Panc1 (cell line): Measurements from ENCODE around the gene FPGS. TPM values are rescaled to one million over a fixed set of nuclear protein-coding genes. Genes with fewer than 3 reads are reported as not detected.

ENCODE experiments used
- ATAC-seq: fragments of 200-7000 bp; cut with Tn5 transposase; 2 replicates; pipeline ENCODE4 v1.9.1; 2020; ENCODE audit warnings: mild to moderate bottlenecking, moderate library complexity
- BruUV-seq: library from RNA; stranded (reverse); fragments of 400-500 nt; replicated peaks from 2 replicates; lab custom pipeline; 2021; lab: Mats Ljungman, UMichigan
- CTCF ChIA-PET: fragments of 300-600 bp; sonication (Branson Sonifier 250); formaldehyde crosslinking; loops from one replicate; lab custom pipeline; 2022; ENCODE audit warnings: antibody characterized with exemption; lab: Charles Lee
- POLR2A ChIA-PET: fragments of 300-600 bp; sonication (Branson Sonifier 250); formaldehyde crosslinking; loops from one replicate; lab custom pipeline; 2022; ENCODE audit warnings: antibody characterized with exemption; lab: Charles Lee
- DNase-seq: peaks from one replicate; pipeline ENCODE4 v3.0.0-alpha.2; 2010; ENCODE audit warnings: low read depth, low spot score
- H3K27ac ChIP-seq: 2 replicates; pipeline ENCODE4 v1.5.1; 2011; ENCODE audit warnings: mild to moderate bottlenecking, low read length, inconsistent platforms
- H3K27me3 ChIP-seq: fragments of 200-500 bp; sonication (Bioruptor generic); 2 replicates; pipeline ENCODE4 v1.6.0; 2014; ENCODE audit warnings: low read length, inconsistent platforms; ENCODE audit not compliant: control insufficient read depth, insufficient read depth
- H3K36me3 ChIP-seq: fragments of 200-500 bp; sonication (Bioruptor generic); 2 replicates; pipeline ENCODE4 v1.5.1; 2014; ENCODE audit warnings: inconsistent platforms, mild to moderate bottlenecking, low read length, moderate library complexity; ENCODE audit not compliant: control insufficient read depth, insufficient read depth
- H3K4me1 ChIP-seq: 2 replicates; pipeline ENCODE4 v1.5.1; 2011; ENCODE audit warnings: inconsistent platforms, mild to moderate bottlenecking, low read length, moderate library complexity; ENCODE audit not compliant: control insufficient read depth, insufficient read depth
- H3K4me3 ChIP-seq, 2 experiments: 2 replicates each; pipeline ENCODE4 v1.5.1; 2011 to 2012; ENCODE audit warnings: low read depth in 2 of 2, low read length in 2 of 2, mild to moderate bottlenecking in 2 of 2, inconsistent platforms in 1 of 2, moderate library complexity in 1 of 2
- H3K9me3 ChIP-seq: fragments of 200-500 bp; sonication (Bioruptor generic); 2 replicates; pipeline ENCODE4 v1.5.1; 2014; ENCODE audit warnings: low read depth, mild to moderate bottlenecking, inconsistent platforms, low read length, moderate library complexity; ENCODE audit not compliant: control insufficient read depth, insufficient read depth
- POLR2AphosphoS5 ChIP-seq: IDR thresholded peaks from 2 replicates; pipeline ENCODE4 v1.6.1; 2012; ENCODE audit warnings: mild to moderate bottlenecking, low read depth, low read length, moderate library complexity
- SIN3A ChIP-seq: IDR thresholded peaks from 2 replicates; pipeline ENCODE4 v1.6.1; 2012; ENCODE audit warnings: low read depth, mild to moderate bottlenecking, low read length, moderate library complexity, borderline replicate concordance; ENCODE audit not compliant: insufficient read depth
- TCF7L2 ChIP-seq: IDR thresholded peaks from 2 replicates; pipeline ENCODE4 v1.6.1; 2011; ENCODE audit warnings: mild to moderate bottlenecking, low read depth, low read length, inconsistent platforms
- in situ Hi-C: cut with HindIII; loops from 2 replicates; pipeline ENCODE4 v1.10.0; 2016; ENCODE audit warnings: low sequenced_read_pairs, low pct_unique_long_range_greater_than_20kb
- intact Hi-C: fragments of 100-400 bp; cut with micrococcal nuclease; formaldehyde crosslinking; loops from one replicate; pipeline ENCODE4 v1.10.0; 2022; ENCODE audit not compliant: unreplicated experiment
- total RNA-seq: library from RNA; stranded (reverse); gene quantifications from one replicate; pipeline ENCODE4 v1.2.1, GENCODE V29; 2021; ENCODE audit not compliant: unreplicated experiment
- TF ChIP-seq, protein P1 (sequence below), 2 experiments: IDR thresholded peaks; 2 replicates each; pipeline ENCODE4 v1.6.1; 2011 to 2012; ENCODE audit warnings: low read depth in 2 of 2, control low read depth in 1 of 2, low read length in 1 of 2, mild to moderate bottlenecking in 1 of 2, moderate library complexity in 1 of 2; ENCODE audit not compliant: insufficient read depth in 1 of 2
- TF ChIP-seq, protein P2 (sequence below): fragments of 450-650 bp; IDR thresholded peaks from 2 replicates; pipeline ENCODE4 v1.5.1; 2017; ENCODE audit warnings: mild to moderate bottlenecking

The FPGS gene
- total RNA-seq, 1 experiment from 2014 or later, result 56.5 TPM

DNA sequence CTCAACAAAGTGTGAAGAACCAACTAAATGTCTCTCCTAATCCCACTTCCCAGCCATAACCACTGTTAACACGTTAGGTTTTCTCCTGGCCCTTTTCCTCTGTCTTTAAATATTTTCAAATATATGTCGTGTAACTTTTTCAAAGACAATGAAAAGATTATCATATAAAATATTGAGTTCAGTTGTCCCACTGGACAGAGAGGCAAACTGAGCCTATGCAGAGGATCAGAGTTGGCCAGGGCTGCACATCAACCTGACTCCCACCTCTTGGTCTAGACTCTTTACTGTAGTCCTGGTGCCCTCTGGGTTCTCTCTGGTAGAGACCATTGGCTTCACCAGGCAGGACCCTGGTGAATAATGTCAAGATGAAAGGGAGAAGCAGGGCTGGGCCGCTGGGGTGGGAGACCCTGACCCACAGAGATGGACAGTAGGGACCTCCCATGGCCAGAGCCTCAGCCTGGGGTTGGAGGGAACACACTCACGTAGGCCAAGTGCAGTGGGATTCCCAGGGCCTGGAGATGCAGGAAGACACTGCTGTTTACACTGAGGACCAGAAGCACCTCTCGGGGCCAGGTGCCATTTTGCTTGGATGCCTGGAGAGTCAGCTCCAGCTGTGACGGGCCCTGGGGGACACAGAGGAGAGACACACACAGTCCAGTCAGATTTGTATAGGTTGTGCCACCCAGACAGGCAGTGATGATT, 26.7 kb downstream of the FPGS start:
- ChIA-PET POLR2A (no interaction called here), CTCF (no interaction called here)
- ATAC-seq, result no peak
- Histone ChIP-seq H3K27me3 (no peaks in the 10 kb centered on the region), H3K4me1 (no peaks in the 10 kb centered on the region), H3K4me3 (no peak overlapping the region), H3K27ac (no peak overlapping the region), H3K36me3 (no peaks in the 10 kb centered on the region), H3K9me3 (no peaks in the 10 kb centered on the region)
- no peak for DNase-seq
- BruUV-seq, result no TSS peak
- intact Hi-C loops, result no loop called here
- TF ChIP-seq, protein P1, sequence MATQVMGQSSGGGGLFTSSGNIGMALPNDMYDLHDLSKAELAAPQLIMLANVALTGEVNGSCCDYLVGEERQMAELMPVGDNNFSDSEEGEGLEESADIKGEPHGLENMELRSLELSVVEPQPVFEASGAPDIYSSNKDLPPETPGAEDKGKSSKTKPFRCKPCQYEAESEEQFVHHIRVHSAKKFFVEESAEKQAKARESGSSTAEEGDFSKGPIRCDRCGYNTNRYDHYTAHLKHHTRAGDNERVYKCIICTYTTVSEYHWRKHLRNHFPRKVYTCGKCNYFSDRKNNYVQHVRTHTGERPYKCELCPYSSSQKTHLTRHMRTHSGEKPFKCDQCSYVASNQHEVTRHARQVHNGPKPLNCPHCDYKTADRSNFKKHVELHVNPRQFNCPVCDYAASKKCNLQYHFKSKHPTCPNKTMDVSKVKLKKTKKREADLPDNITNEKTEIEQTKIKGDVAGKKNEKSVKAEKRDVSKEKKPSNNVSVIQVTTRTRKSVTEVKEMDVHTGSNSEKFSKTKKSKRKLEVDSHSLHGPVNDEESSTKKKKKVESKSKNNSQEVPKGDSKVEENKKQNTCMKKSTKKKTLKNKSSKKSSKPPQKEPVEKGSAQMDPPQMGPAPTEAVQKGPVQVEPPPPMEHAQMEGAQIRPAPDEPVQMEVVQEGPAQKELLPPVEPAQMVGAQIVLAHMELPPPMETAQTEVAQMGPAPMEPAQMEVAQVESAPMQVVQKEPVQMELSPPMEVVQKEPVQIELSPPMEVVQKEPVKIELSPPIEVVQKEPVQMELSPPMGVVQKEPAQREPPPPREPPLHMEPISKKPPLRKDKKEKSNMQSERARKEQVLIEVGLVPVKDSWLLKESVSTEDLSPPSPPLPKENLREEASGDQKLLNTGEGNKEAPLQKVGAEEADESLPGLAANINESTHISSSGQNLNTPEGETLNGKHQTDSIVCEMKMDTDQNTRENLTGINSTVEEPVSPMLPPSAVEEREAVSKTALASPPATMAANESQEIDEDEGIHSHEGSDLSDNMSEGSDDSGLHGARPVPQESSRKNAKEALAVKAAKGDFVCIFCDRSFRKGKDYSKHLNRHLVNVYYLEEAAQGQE (IDR thresholded peaks at IDR 0.05; ENCODE audit: insufficient read depth in 1 of 2, low read depth in 2 of 2, low read length in 1 of 2), result no peak
- TF ChIP-seq POLR2AphosphoS5 (no peak), SIN3A (no peak), TCF7L2 (no peak)
- TF ChIP-seq, protein P2, sequence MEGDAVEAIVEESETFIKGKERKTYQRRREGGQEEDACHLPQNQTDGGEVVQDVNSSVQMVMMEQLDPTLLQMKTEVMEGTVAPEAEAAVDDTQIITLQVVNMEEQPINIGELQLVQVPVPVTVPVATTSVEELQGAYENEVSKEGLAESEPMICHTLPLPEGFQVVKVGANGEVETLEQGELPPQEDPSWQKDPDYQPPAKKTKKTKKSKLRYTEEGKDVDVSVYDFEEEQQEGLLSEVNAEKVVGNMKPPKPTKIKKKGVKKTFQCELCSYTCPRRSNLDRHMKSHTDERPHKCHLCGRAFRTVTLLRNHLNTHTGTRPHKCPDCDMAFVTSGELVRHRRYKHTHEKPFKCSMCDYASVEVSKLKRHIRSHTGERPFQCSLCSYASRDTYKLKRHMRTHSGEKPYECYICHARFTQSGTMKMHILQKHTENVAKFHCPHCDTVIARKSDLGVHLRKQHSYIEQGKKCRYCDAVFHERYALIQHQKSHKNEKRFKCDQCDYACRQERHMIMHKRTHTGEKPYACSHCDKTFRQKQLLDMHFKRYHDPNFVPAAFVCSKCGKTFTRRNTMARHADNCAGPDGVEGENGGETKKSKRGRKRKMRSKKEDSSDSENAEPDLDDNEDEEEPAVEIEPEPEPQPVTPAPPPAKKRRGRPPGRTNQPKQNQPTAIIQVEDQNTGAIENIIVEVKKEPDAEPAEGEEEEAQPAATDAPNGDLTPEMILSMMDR, result no peak
- in situ Hi-C loops, result no loop called here

DNA sequence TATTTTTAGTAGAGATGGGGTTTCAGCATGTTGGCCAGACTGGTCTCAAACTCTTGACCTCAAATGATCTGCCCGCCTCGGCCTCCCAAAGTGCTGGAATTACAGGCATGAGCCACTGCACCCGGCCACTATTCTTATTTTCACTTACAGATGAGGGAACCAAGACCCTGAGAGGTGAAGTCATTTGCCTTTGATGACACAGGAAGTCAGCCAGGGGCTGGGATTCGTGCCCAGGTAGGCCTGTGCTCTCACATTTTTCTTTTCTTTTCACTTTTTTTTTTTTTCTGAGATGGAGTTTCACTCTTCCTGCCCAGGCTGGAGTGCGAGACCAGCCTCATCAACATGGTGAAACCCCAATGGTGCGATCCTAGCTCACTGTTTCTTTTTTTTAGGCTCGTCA, 29.6 kb downstream of the FPGS start:
- CTCF ChIA-PET, result no interaction called here
- POLR2A ChIA-PET, result no interaction called here
- TF ChIP-seq TCF7L2 (no peak), POLR2AphosphoS5 (no peak), SIN3A (no peak)
- TF ChIP-seq, protein P2, result no peak
- TF ChIP-seq, protein P1 (IDR thresholded peaks at IDR 0.05; ENCODE audit: insufficient read depth in 1 of 2, low read depth in 2 of 2, low read length in 1 of 2), result no peak
- in situ Hi-C loops (no loop called here), intact Hi-C loops (no loop called here)
- H3K4me3 ChIP-seq, result no peak overlapping the region
- H3K27me3 ChIP-seq, result no peaks in the 10 kb centered on the region
- H3K4me1 ChIP-seq, result peaks cover 4% of the 10 kb centered on the region; the same call in 1 of the 2 replicates
- DNase-seq (no peak), ATAC-seq (no peak)
- H3K9me3 ChIP-seq, result no peaks in the 10 kb centered on the region
- no peaks in the 10 kb centered on the region for H3K36me3 ChIP-seq
- BruUV-seq, result no TSS peak
- H3K27ac ChIP-seq, result no peak overlapping the region
